ENCODE measurements around the gene TMEM270.
A peak's percentile ranks its signal among the peaks of the same experiment; 100 is the strongest.
"Not testable (repeated sequence)": the region's sequence is repeated elsewhere in the genome, so short reads cannot be mapped to it uniquely, and the experiment has no call there.

The TMEM270 gene

GRCh38 chr7:73860859-73861258, at the start of gene TMEM270:
TMEM270 (plus strand) TSS chr7:73861159; CDS start chr7:73861195, 36 bp downstream.
- DNase-seq (ENCODE audit: low read depth in 2 of 2) = no peak

- DNase-seq (ENCODE audit: low read depth in 2 of 2) = peak; percentile 5 to 10
Observed at GRCh38 chr7:73811760-73812168, 49.2 kb upstream of the TMEM270 start.

- no peak for DNase-seq (ENCODE audit: low read depth in 2 of 2)
Observed at GRCh38 chr7:73812996-73813395, 48.0 kb upstream of the TMEM270 start.

- no peak for DNase-seq (ENCODE audit: low read depth in 2 of 2)
Observed at GRCh38 chr7:73815436-73815835, 45.5 kb upstream of the TMEM270 start.

GRCh38 chr7:73817121-73817520, 43.8 kb upstream of the TMEM270 start:
- DNase-seq (ENCODE audit: low read depth in 2 of 2) = no peak

GRCh38 chr7:73820013-73820412, 40.9 kb upstream of the TMEM270 start:
- DNase-seq (ENCODE audit: low read depth in 2 of 2) = no peak

GRCh38 chr7:73821597-73822285, 39.2 kb upstream of the TMEM270 start:
- DNase-seq (ENCODE audit: low read depth in 2 of 2) = not testable (repeated sequence)

GRCh38 chr7:73822319-73823173, 38.4 kb upstream of the TMEM270 start:
- DNase-seq (ENCODE audit: low read depth in 2 of 2) = no peak

- no peak for DNase-seq (ENCODE audit: low read depth in 2 of 2)
Observed at GRCh38 chr7:73823257-73823656, 37.7 kb upstream of the TMEM270 start.

- DNase-seq (ENCODE audit: low read depth in 2 of 2) = no peak
Observed at GRCh38 chr7:73823873-73824592, 36.9 kb upstream of the TMEM270 start.

- no peak for DNase-seq (ENCODE audit: low read depth in 2 of 2)
Observed at GRCh38 chr7:73824986-73825385, 36.0 kb upstream of the TMEM270 start.

- DNase-seq (ENCODE audit: low read depth in 2 of 2) = no peak
Observed at GRCh38 chr7:73827567-73828106, 33.3 kb upstream of the TMEM270 start.

GRCh38 chr7:73828107-73828803, 32.7 kb upstream of the TMEM270 start:
- no peak for DNase-seq (ENCODE audit: low read depth in 2 of 2)

GRCh38 chr7:73828972-73829371, 32.0 kb upstream of the TMEM270 start:
- no peak for DNase-seq (ENCODE audit: low read depth in 2 of 2)

- DNase-seq (ENCODE audit: low read depth in 2 of 2) = no peak
Observed at GRCh38 chr7:73829505-73829904, 31.5 kb upstream of the TMEM270 start.

GRCh38 chr7:73829921-73830680, 30.9 kb upstream of the TMEM270 start:
- no peak for DNase-seq (ENCODE audit: low read depth in 2 of 2)

GRCh38 chr7:73830681-73831583, 30.0 kb upstream of the TMEM270 start, which contains the start of gene CLDN4:
CLDN4 (plus strand) TSS chr7:73830996; CDS start chr7:73831202, 206 bp downstream.
- no peak for DNase-seq (ENCODE audit: low read depth in 2 of 2)

- no peak for DNase-seq (ENCODE audit: low read depth in 2 of 2)
Observed at GRCh38 chr7:73831584-73831833, 29.4 kb upstream of the TMEM270 start.

GRCh38 chr7:73831834-73832651, 28.9 kb upstream of the TMEM270 start:
- DNase-seq (ENCODE audit: low read depth in 2 of 2) = no peak

All from stimulated activated CD8-positive, alpha-beta memory T cell treated with anti-CD3 and anti-CD28 coated beads, Interleukin-15, amount 100 ng/mL, for 4 hours (primary cell).